Measurements from ENCODE around the gene HIVEP1. TPM values are rescaled to one million over a fixed set of nuclear protein-coding genes. Genes with fewer than 3 reads are reported as not detected.
A peak's percentile ranks its signal among the peaks of the same experiment; 100 is the strongest.

Gene HIVEP1
- polyA plus RNA-seq, 3 donors: 1.7 to 8.7 (median 2.7) TPM

GRCh38 chr6:12182676-12183075 lies 170.6 kb downstream of the HIVEP1 start:
- no peaks in the 10 kb centered on the region for H3K9me3 ChIP-seq (replicated peaks in 1 of 2; ENCODE audit: control insufficient read depth in 1 of 2, insufficient read depth in 1 of 2, low read length in 2 of 2)
- H3K27ac Mint-ChIP-seq: no peak overlapping the region

DNA sequence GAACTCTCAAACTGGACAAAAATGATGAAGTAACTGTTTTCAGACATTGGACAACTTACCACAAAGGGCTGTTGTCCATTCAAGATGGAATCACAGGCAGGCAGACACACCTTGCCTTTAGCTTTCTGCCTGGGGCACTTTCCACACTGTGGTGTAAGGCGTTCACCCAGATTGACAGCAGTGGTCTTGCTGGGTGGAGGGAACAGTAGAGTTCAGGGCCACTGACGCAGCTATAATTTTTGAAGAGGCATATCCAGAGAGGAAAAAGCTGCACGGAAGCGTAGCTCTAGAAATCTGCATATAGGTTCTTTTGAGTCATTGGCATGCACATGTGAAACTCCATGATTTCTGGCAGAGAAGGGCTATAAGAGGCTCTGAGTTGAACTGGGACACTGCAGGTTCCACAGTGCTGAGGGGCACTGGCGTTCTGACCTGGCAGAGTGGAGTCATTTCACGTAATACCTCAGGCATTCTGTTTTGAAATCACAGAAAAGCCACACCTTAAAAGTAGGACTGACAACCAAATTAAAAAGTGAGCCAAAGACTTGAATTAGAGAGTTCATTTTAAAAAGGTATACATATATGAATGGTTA lies 173.1 kb downstream of the HIVEP1 start:
- no peak overlapping the region for H2AFZ ChIP-seq (ENCODE audit: insufficient read depth, low read depth, low read length, poor library complexity, severe bottlenecking)
- WGBS (ENCODE audit: insufficient coverage): 100% methylated on average over 4 of the region's 6 CpGs
- intact Hi-C loops (cut with micrococcal nuclease): no loop called here
- H3K79me2 ChIP-seq (ENCODE audit: insufficient read depth, low read length): no peaks in the 10 kb centered on the region
- no peaks in the 10 kb centered on the region for H3K4me1 ChIP-seq (ENCODE audit: control insufficient read depth in 1 of 2, insufficient read depth in 2 of 2, low read length in 2 of 2)
- DNase-seq: no peak
- peaks cover 0 to 3% (median 1%) of the 10 kb centered on the region in 3 donors for H3K27me3 Mint-ChIP-seq (ENCODE audit: low read depth in 3 of 3)
- TF ChIP-seq CTCF (IDR thresholded peaks at IDR 0.05): no peak
- no peak overlapping the region for H3K27ac Mint-ChIP-seq
- H3K27me3 ChIP-seq (ENCODE audit: control insufficient read depth in 2 of 2, insufficient read depth in 2 of 2, low read length in 2 of 2): no peaks in the 10 kb centered on the region
- H3K4me3 ChIP-seq (replicated peaks in 1 of 3; ENCODE audit: low read depth in 2 of 3, low read length in 3 of 3): no peak overlapping the region
- H3K9me3 ChIP-seq (replicated peaks in 1 of 2; ENCODE audit: control insufficient read depth in 1 of 2, insufficient read depth in 1 of 2, low read length in 2 of 2): no peaks in the 10 kb centered on the region
- H3K9ac ChIP-seq (ENCODE audit: insufficient read depth, low read length, poor library complexity, severe bottlenecking): no peak overlapping the region
- H3K4me3 Mint-ChIP-seq: no peak overlapping the region
- no peaks in the 10 kb centered on the region for H4K20me1 ChIP-seq (ENCODE audit: insufficient read depth, low read length)
- no peak overlapping the region for H3K27ac ChIP-seq (ENCODE audit: low read depth in 1 of 2, low read length in 2 of 2)
- no peaks in the 10 kb centered on the region for H3K9me3 Mint-ChIP-seq
- no peak overlapping the region for H3K4me2 ChIP-seq (replicated peaks; ENCODE audit: extremely low read depth, low read length, poor library complexity, severe bottlenecking)
- H3K4me1 Mint-ChIP-seq: no peaks in the 10 kb centered on the region
- H3K36me3 ChIP-seq (replicated peaks in 1 of 2; ENCODE audit: control insufficient read depth in 1 of 2, insufficient read depth in 2 of 2, low read length in 2 of 2): no peaks in the 10 kb centered on the region
- H3K36me3 Mint-ChIP-seq: no peaks in the 10 kb centered on the region

More at GRCh38 chr6:12182676-12183075, 170.6 kb downstream of the HIVEP1 start:
- Mint-ChIP-seq H3K27me3 (ENCODE audit: low read depth in 3 of 3) (peaks cover 0 to 3% (median 1%) of the 10 kb centered on the region in 3 donors), H3K4me1 (no peaks in the 10 kb centered on the region), H3K9me3 (no peaks in the 10 kb centered on the region), H3K4me3 (no peak overlapping the region), H3K36me3 (no peaks in the 10 kb centered on the region)
- intact Hi-C loops (cut with micrococcal nuclease): no loop called here
- H3K4me1 ChIP-seq (ENCODE audit: control insufficient read depth in 1 of 2, insufficient read depth in 2 of 2, low read length in 2 of 2): no peaks in the 10 kb centered on the region
- no peak for TF ChIP-seq CTCF (IDR thresholded peaks at IDR 0.05)
- peak in 1 of 3 donors; percentile 36 for DNase-seq
- no peaks in the 10 kb centered on the region for H3K79me2 ChIP-seq (ENCODE audit: insufficient read depth, low read length)
- H2AFZ ChIP-seq (ENCODE audit: insufficient read depth, low read depth, low read length, poor library complexity, severe bottlenecking): no peak overlapping the region
- H3K27ac ChIP-seq (ENCODE audit: low read depth in 1 of 2, low read length in 2 of 2): no peak overlapping the region
- no peak overlapping the region for H3K4me2 ChIP-seq (replicated peaks; ENCODE audit: extremely low read depth, low read length, poor library complexity, severe bottlenecking)
- WGBS (ENCODE audit: insufficient coverage): 80% methylated on average over 3 of the region's 5 CpGs
- no peak overlapping the region for H3K4me3 ChIP-seq (replicated peaks in 1 of 3; ENCODE audit: low read depth in 2 of 3, low read length in 3 of 3)
- no peak overlapping the region for H3K9ac ChIP-seq (ENCODE audit: insufficient read depth, low read length, poor library complexity, severe bottlenecking)
- H3K27me3 ChIP-seq (ENCODE audit: control insufficient read depth in 2 of 2, insufficient read depth in 2 of 2, low read length in 2 of 2): no peaks in the 10 kb centered on the region
- H4K20me1 ChIP-seq (ENCODE audit: insufficient read depth, low read length): no peaks in the 10 kb centered on the region
- H3K36me3 ChIP-seq (replicated peaks in 1 of 2; ENCODE audit: control insufficient read depth in 1 of 2, insufficient read depth in 2 of 2, low read length in 2 of 2): no peaks in the 10 kb centered on the region
